Prostate gland (tissue), 2 donors: Measurements from ENCODE around the gene RAMACL. TPM values are rescaled to one million over a fixed set of nuclear protein-coding genes. Genes with fewer than 3 reads are reported as not detected.

Experiments used
- DNase-seq: peaks from one replicate; pipeline ENCODE4 v3.0.0-alpha.2; 2019; ENCODE audit warnings: low spot score
- H3K27ac ChIP-seq, 2 donors: fragments of 200-600 bp; sonication (generic); 2 replicates each; pipeline ENCODE4 v1.5.1; 2017 to 2019
- H3K27me3 ChIP-seq: fragments of 200-600 bp; sonication (generic); replicated peaks from 2 replicates; pipeline ENCODE4 v1.5.1; 2019; ENCODE audit not compliant: insufficient read depth
- H3K36me3 ChIP-seq, 2 donors: fragments of 200-600 bp; sonication (generic); 1 replicate in 1 of 2; 2 replicates in 1 of 2; pipeline versions ENCODE4 v1.5.1 to v1.8.1; 2017 to 2019
- H3K4me1 ChIP-seq: fragments of 200-600 bp; sonication (generic); replicated peaks from 2 replicates; pipeline ENCODE4 v1.5.1; 2019
- H3K4me3 ChIP-seq, 2 donors: fragments of 200-600 bp; sonication (generic); 2 replicates each; pipeline ENCODE4 v1.5.1; 2017 to 2019
- H3K9me3 ChIP-seq: fragments of 200-600 bp; sonication (generic); 2 replicates; pipeline ENCODE4 v1.5.1; 2017
- CTCF ChIP-seq, 4 experiments: fragments of 200-600 bp in 2 of 4; fragments of 450-650 bp in 2 of 4; sonication (generic) in 2 of 4; IDR thresholded peaks; 1 replicate in 3 of 4; 2 replicates in 1 of 4; pipeline ENCODE4 v1.5.1; 2016 to 2019; ENCODE audit warnings: antibody characterized with exemption in 4 of 4, mild to moderate bottlenecking in 2 of 4, moderate library complexity in 2 of 4
- POLR2A ChIP-seq: fragments of 450-650 bp; IDR thresholded peaks from one replicate; pipeline ENCODE4 v1.6.1; 2016; ENCODE audit warnings: antibody characterized with exemption, mild to moderate bottlenecking
- POLR2AphosphoS5 ChIP-seq: sonication (generic); formaldehyde crosslinking; IDR thresholded peaks from one replicate; pipeline ENCODE4 v1.6.1; 2017; ENCODE audit warnings: antibody characterized with exemption
- WGBS: methylation state at CpG from one replicate; pipeline ENCODE4 v1.1.5; 2018; 5-methylcytosine and 5-hydroxymethylcytosine counted together
- intact Hi-C: fragments of 100-400 bp; cut with DNase I; formaldehyde crosslinking; loops from one replicate; pipeline ENCODE4 v1.14.2; 2022
- total RNA-seq, 2 donors: library from RNA; depleted of rRNA; stranded (reverse); fragments of >200 nt; gene quantifications; one replicate each; pipeline ENCODE4 v1.1.0, GENCODE V29; 2016

The RAMACL gene
- total RNA-seq, 2 donors from 2014 or later: 0.68 to 1.1 TPM

GRCh38 chr6:166588691-166589336, 2.3 kb upstream of the RAMACL start:
- Histone ChIP-seq H3K27me3 (no peaks in the 10 kb centered on the region), H3K4me3 (no peak overlapping the region), H3K27ac (no peak overlapping the region), H3K4me1 (no peaks in the 10 kb centered on the region), H3K36me3 (no peaks in the 10 kb centered on the region), H3K9me3 (no peaks in the 10 kb centered on the region)
- TF ChIP-seq CTCF (IDR thresholded peaks at IDR 0.05): no peak
- TF ChIP-seq POLR2AphosphoS5: no peak
- no peak for TF ChIP-seq POLR2A
- DNase-seq: no peak
- intact Hi-C loops: no loop called here
- 66% methylated on average over 11 of the region's 11 CpGs for WGBS

GRCh38 chr6:166587631-166588413, 1.3 kb upstream of the RAMACL start:
- 77% methylated on average over 10 of the region's 10 CpGs for WGBS
- DNase-seq: no peak
- intact Hi-C loops: no loop called here
- Histone ChIP-seq H3K4me1 (no peaks in the 10 kb centered on the region), H3K27ac (no peak overlapping the region), H3K4me3 (no peak overlapping the region), H3K27me3 (no peaks in the 10 kb centered on the region), H3K36me3 (no peaks in the 10 kb centered on the region), H3K9me3 (no peaks in the 10 kb centered on the region)
- TF ChIP-seq POLR2AphosphoS5 (no peak), POLR2A (no peak), CTCF (IDR thresholded peaks at IDR 0.05) (no peak)

GRCh38 chr6:166584853-166585429, 1.5 kb downstream of the RAMACL start:
- H3K27ac ChIP-seq: no peak overlapping the region
- no peaks in the 10 kb centered on the region for H3K9me3 ChIP-seq
- TF ChIP-seq POLR2A (no peak), CTCF (IDR thresholded peaks at IDR 0.05) (no peak)
- 85% methylated on average over 12 of the region's 12 CpGs for WGBS
- intact Hi-C loops: no loop called here
- H3K4me1 ChIP-seq: no peaks in the 10 kb centered on the region
- H3K27me3 ChIP-seq: no peaks in the 10 kb centered on the region
- H3K4me3 ChIP-seq: no peak overlapping the region
- H3K36me3 ChIP-seq: no peaks in the 10 kb centered on the region
- DNase-seq: no peak

- Histone ChIP-seq H3K4me3 (no peak overlapping the region), H3K36me3 (no peaks in the 10 kb centered on the region), H3K27ac (no peak overlapping the region), H3K27me3 (no peaks in the 10 kb centered on the region), H3K4me1 (no peaks in the 10 kb centered on the region), H3K9me3 (no peaks in the 10 kb centered on the region)
- 91% methylated on average over 3 of the region's 3 CpGs for WGBS
- intact Hi-C loops: no loop called here
- no peak for DNase-seq
- TF ChIP-seq CTCF (IDR thresholded peaks at IDR 0.05) (no peak), POLR2AphosphoS5 (no peak), POLR2A (no peak)
Observed at GRCh38 chr6:166584155-166584554, 2.3 kb downstream of the RAMACL start.
